Middle frontal gyrus (tissue), 1 donor: ENCODE measurements around the gene ANKRD36.
"Not testable (repeated sequence)": the region's sequence is repeated elsewhere in the genome, so short reads cannot be mapped to it uniquely, and the experiment has no call there.

Source experiments
- DNase-seq: peaks from one replicate; pipeline ENCODE4 v3.0.0-alpha.2; 2015; ENCODE audit warnings: low spot score; ENCODE audit errors: extremely low spot score

The ANKRD36 gene

GRCh38 chr2:97113050-97113881 is at the start of gene ANKRD36:
TSS of gene ANKRD36 (plus strand) at chr2:97113153. CDS start at chr2:97113740, 587 bp downstream.
- peak; percentile 66 for DNase-seq

- not testable (repeated sequence) for DNase-seq
Measured at GRCh38 chr2:97066030-97066429, 46.9 kb upstream of the ANKRD36 start.

- no peak for DNase-seq
Measured at GRCh38 chr2:97067279-97068004, 45.5 kb upstream of the ANKRD36 start.

- DNase-seq: no peak
Measured at GRCh38 chr2:97068074-97068473, 44.9 kb upstream of the ANKRD36 start.

DNA sequence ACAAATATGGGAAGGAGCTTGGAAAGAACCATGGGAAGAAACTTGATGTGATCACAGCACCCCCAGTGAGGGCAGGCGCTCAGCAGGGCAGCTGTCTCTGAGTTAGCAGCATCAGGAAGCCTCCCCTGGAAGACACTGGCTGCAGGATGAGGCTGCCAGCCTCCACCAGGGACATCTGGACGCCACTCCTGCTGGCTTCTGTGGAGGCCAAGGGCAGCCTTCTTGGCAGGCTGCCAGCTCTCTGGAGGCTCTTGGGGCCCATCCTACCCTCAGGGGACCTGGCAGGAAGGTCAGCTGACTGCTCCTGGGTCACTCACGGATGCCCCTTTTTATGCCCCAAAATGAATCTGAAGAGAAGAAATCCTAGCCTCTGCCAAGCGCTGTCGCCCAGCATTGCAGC is 44.2 kb upstream of the ANKRD36 start:
- not testable (repeated sequence) for DNase-seq

- not testable (repeated sequence) for DNase-seq
Measured at GRCh38 chr2:97070915-97071314, 42.0 kb upstream of the ANKRD36 start.

GRCh38 chr2:97077213-97077612 is 35.7 kb upstream of the ANKRD36 start:
- not testable (repeated sequence) for DNase-seq

DNA sequence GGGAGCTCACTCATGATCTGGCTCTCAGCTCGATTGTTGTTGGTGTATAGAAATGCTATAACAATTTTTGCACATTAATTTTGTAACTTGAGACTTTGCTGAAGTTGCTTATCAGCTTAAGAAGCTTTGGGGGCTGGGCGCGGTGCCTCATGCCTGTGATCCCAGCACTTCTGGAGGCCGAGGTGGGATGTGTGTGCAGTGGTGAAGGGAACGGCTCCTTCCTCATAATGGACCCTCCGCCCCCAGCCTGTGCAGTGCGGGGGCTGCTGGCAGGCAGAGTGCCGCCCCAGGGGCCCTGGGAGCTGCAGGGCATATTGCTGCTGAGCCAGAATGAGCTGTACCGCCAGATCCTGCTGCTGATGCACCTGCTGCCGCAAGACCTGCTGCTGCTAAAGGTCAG is 32.1 kb upstream of the ANKRD36 start:
- not testable (repeated sequence) for DNase-seq

- DNase-seq: not testable (repeated sequence)
Measured at GRCh38 chr2:97082206-97082605, 30.7 kb upstream of the ANKRD36 start.

- DNase-seq: not testable (repeated sequence)
Measured at GRCh38 chr2:97083516-97083915, 29.4 kb upstream of the ANKRD36 start.

DNA sequence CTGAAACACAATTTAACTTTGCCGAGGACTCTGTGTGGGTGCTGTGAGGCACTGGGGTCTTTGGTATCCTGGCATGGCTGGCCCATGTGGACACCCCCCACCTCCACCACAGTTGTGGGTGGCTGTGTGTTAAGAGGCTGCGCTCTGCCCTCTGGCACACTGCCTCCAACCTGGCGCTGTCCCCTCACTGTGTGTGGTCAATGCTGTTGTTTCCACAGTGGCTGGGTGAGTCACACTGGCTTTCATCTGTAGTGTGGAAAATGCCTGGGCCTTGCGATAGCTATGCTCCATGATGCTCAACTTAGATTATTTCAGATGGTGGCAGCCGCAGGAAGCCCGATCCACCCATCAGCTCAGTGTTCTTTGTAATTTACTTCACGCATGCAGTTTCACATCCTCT is 27.9 kb upstream of the ANKRD36 start:
- DNase-seq: not testable (repeated sequence)

DNA sequence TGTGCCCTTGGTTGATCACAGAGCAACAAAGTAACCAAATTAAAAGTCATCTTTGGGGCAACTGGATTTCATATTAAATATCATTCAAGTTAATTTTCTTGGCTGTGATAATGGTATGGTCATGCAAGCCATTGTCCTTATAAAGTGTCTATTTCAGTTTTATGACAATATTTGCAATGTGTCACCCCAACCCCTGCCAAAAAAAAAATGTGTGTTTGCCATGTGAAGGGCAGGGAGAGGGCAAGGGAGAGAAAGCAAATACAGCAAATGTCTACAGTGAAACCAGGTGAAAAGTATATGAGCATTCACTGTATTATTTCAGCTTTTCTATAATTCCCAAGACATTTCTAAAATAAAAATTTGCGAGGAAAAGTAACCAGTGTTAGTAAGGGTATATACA is 24.2 kb upstream of the ANKRD36 start:
- not testable (repeated sequence) for DNase-seq

DNA sequence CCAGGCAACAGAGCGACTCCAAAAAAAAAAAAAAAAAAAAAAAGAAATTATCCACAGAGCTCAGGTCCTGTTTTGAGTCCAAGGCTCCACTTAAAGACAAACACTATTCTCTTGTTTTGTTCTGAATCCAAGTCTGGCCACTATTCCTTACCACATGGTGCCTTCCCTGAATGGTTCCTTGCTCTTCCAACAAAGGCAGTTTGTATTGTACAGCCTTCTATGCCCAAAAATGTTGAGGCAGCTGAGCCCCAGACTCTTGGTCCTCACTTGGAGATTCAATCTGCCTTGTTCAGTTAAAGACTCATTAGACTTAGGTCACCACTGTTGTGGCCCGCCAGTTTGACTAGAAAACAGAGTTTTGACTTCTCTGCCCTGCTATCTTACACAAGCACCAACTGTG is 20.0 kb upstream of the ANKRD36 start:
- not testable (repeated sequence) for DNase-seq

- not testable (repeated sequence) for DNase-seq
Measured at GRCh38 chr2:97093983-97094771, 18.8 kb upstream of the ANKRD36 start.

GRCh38 chr2:97094772-97095611 is 18.0 kb upstream of the ANKRD36 start, which contains the start of gene FAHD2B:
TSS of gene FAHD2B (minus strand) at chr2:97094882. CDS start at chr2:97091706, 3,176 bp downstream.
- peak; percentile 26 for DNase-seq

GRCh38 chr2:97095661-97096060 is 17.3 kb upstream of the ANKRD36 start:
- DNase-seq: no peak

DNA sequence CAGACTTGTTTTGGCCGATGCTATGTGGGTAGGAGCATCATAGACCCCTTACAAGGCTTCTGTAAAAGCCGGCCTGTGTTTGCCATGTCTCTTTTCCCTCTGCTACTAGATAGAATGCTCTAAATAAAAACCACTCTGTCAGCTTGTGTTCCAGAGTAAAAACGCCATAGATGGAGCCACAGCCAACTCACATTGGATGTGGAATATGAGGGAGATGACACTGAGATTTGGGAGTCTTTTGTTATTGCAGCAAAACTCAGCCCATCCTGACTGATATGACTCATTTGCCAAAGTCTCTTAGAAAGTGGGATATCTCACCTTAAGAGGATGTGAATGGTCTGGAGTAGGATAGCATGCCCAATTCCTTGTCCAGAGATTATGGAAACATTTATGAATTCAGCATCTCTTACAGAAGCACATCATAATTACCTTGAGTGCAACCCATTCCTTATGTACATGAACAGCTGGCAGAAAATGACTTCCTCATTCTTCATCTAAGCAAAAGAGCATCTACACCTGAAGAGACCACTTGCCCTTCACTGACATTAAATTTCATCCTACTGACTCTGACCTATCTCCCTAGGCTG is 14.1 kb upstream of the ANKRD36 start:
- not testable (repeated sequence) for DNase-seq

DNA sequence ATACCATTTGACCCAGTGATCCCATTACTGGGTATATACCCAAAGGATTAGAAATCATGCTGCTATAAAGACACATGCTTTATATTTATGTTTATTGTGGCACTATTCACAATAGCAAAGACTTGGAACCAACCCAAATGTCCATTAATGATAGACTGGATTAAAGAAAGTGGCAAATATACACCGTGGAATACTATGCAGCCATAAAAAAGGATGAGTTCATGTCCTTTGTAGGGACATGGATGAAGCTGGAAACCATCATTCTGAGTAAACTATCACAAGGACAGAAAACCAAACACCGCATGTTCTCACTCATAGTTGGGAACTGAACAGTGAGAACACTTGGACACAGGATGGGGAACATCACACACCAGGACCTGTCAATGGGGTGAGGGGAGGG is 6.1 kb upstream of the ANKRD36 start:
- DNase-seq: peak; percentile 3

- DNase-seq: not testable (repeated sequence)
Measured at GRCh38 chr2:97111246-97111645, 1.7 kb upstream of the ANKRD36 start.
